Measurements from ENCODE around the gene ZNF750. TPM values are rescaled to one million over a fixed set of nuclear protein-coding genes. Genes with fewer than 3 reads are reported as not detected.

Gene ZNF750
- total and polyA plus RNA-seq, 2 donors, result 2.7 to 3.1 TPM

DNA sequence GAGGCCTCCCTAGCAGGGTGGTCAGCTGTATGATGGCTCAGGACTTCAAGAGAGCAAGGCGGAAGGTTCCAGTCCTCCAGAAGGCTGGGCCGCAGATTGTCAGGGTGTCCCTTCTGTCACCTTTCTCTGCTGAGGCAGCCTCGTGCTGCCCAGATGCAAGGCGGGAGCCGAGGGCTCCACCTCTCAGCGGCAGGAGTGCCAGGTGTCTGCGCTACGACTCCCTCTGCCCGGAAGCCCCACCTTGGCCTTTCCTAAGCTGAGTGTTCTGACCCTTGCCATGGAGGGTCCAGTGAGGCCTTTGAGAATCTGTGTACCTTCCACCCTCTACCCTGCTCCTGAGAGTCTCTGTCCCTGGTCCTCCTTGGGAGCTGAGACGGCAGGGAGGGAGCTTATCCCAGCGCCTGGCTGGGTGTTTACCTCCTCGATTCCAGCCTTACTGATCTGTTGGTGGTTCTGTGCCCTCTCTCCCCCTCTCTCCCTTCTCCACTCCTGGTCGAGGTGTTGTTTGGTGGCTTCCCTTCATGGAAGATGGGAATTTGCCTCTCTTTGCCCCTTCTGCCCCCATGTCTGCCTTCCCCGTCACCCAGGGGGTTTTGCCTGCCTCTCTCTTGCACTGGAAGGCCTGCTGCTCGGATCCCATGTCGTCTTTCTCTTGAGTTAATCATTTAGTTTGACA, 2.2 kb upstream of the ZNF750 start:
- WGBS, result 88% methylated on average over 16 of the region's 16 CpGs
- no peaks in the 10 kb centered on the region for H3K4me1 ChIP-seq (ENCODE audit: insufficient read depth)
- H3K4me3 ChIP-seq (ENCODE audit: low read depth, low read length), result no peak overlapping the region
- no peak overlapping the region for H3K27ac ChIP-seq (ENCODE audit: low read depth)
- H3K36me3 ChIP-seq (ENCODE audit: insufficient read depth), result no peaks in the 10 kb centered on the region
- no peak for DNase-seq (ENCODE audit: extremely low spot score)

GRCh38 chr17:82840431-82840831, 609 bp upstream of the ZNF750 start:
- no peak for DNase-seq (ENCODE audit: extremely low spot score)
- H3K4me1 ChIP-seq (ENCODE audit: insufficient read depth), result no peaks in the 10 kb centered on the region
- WGBS, result 85% methylated on average over 12 of the region's 12 CpGs
- no peak overlapping the region for H3K4me3 ChIP-seq (ENCODE audit: low read depth, low read length)
- H3K27ac ChIP-seq (ENCODE audit: low read depth), result peak overlapping the region; percentile 58
- no peaks in the 10 kb centered on the region for H3K36me3 ChIP-seq (ENCODE audit: insufficient read depth)

GRCh38 chr17:82838386-82839063, 1.3 kb downstream of the ZNF750 start:
- 62% methylated on average over 17 of the region's 17 CpGs for WGBS
- no peaks in the 10 kb centered on the region for H3K4me1 ChIP-seq (ENCODE audit: insufficient read depth)
- H3K36me3 ChIP-seq (ENCODE audit: insufficient read depth), result no peaks in the 10 kb centered on the region
- no peak for DNase-seq (ENCODE audit: extremely low spot score)
- H3K27ac ChIP-seq (ENCODE audit: low read depth), result peak overlapping the region; percentile 0
- H3K4me3 ChIP-seq (ENCODE audit: low read depth, low read length), result peak overlapping the region; percentile 19

DNA sequence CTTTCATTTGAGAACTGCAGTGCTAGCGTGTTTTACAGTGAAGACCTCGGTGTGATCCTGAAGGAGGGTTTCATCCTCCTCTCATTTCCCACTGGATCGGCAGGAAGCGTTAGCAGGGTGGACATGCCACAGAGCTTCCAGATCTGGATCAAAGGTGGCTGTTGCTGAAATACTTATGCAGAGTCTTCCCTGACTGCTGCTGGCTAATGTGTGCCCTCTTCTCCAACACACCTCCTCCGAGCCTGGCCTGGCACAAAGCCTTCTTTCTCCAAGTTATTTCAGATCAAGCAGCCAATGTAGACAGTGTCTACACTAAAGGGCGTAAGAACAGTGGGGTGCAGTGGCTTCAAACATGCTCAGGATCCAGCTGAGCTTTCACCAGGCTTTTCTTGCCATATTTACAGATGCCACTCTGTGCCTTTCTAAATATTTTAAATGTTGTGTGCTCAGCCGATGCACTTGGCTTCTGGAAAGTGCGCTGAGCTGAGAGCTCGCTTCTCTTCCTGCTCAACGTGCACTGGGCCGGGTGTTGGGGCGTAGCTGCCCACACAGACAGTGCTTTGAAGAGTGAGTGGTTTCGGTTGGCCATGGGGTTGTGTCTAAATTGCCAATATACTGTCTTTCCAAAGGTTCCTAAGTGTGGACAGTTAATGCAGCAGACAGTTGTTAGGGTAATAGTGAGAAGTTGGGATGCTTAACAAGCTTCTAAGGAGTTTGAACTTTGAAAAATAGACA, 2.1 kb downstream of the ZNF750 start:
- Histone ChIP-seq H3K4me3 (ENCODE audit: low read depth, low read length) (no peak overlapping the region), H3K4me1 (ENCODE audit: insufficient read depth) (no peaks in the 10 kb centered on the region), H3K27ac (ENCODE audit: low read depth) (peak overlapping the region; percentile 59), H3K36me3 (ENCODE audit: insufficient read depth) (peaks cover 1% of the 10 kb centered on the region)
- WGBS, result 71% methylated on average over 13 of the region's 13 CpGs
- no peak for DNase-seq (ENCODE audit: extremely low spot score)

DNA sequence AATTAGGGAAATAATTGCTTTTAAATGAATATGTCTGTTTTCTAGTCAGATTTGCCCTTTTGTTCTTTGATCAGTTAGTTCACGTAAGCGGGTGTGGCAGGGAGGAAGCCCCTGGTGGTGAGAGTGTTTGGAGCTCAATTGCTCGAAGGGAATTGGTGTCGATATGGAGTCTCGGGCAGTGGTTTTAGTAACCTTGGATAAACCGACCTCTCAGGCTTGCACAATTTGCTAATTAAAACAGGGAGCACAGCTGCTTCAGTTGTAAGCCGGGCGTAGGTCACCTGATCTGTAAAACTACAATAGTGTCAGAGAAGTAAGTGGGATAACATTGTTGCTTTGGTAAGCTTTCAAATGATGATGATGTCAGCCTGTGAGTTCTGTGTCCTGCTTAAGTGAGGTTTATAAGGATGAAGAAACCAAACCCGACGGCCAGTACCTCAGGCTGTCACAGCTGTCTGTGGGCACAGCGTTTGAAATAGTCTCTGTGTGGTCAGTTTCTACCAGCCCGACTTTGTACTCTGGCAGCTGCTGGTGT, 2.9 kb downstream of the ZNF750 start:
- Histone ChIP-seq H3K4me3 (ENCODE audit: low read depth, low read length) (no peak overlapping the region), H3K4me1 (ENCODE audit: insufficient read depth) (no peaks in the 10 kb centered on the region), H3K27ac (ENCODE audit: low read depth) (peak overlapping the region; percentile 43), H3K36me3 (ENCODE audit: insufficient read depth) (peaks cover 2% of the 10 kb centered on the region)
- no peak for DNase-seq (ENCODE audit: extremely low spot score)
- 67% methylated on average over 12 of the region's 12 CpGs for WGBS

GRCh38 chr17:82835766-82836512, 3.9 kb downstream of the ZNF750 start:
- Histone ChIP-seq H3K36me3 (ENCODE audit: insufficient read depth) (peaks cover 2% of the 10 kb centered on the region), H3K4me3 (ENCODE audit: low read depth, low read length) (no peak overlapping the region), H3K27ac (ENCODE audit: low read depth) (peak overlapping the region; percentile 76), H3K4me1 (ENCODE audit: insufficient read depth) (no peaks in the 10 kb centered on the region)
- WGBS, result 87% methylated on average over 28 of the region's 28 CpGs
- DNase-seq (ENCODE audit: extremely low spot score), result no peak

- DNase-seq (ENCODE audit: extremely low spot score), result no peak
- H3K36me3 ChIP-seq (ENCODE audit: insufficient read depth), result peaks cover 2% of the 10 kb centered on the region
- 82% methylated on average over 9 of the region's 9 CpGs for WGBS
- no peaks in the 10 kb centered on the region for H3K4me1 ChIP-seq (ENCODE audit: insufficient read depth)
- no peak overlapping the region for H3K4me3 ChIP-seq (ENCODE audit: low read depth, low read length)
- no peak overlapping the region for H3K27ac ChIP-seq (ENCODE audit: low read depth)
These were observed 4.7 kb downstream of the ZNF750 start for GRCh38 chr17:82835122-82835521.

- Histone ChIP-seq H3K27ac (ENCODE audit: low read depth) (no peak overlapping the region), H3K4me1 (ENCODE audit: insufficient read depth) (no peaks in the 10 kb centered on the region), H3K36me3 (ENCODE audit: insufficient read depth) (peaks cover 2% of the 10 kb centered on the region), H3K4me3 (ENCODE audit: low read depth, low read length) (no peak overlapping the region)
- no peak for DNase-seq (ENCODE audit: extremely low spot score)
- 93% methylated on average over 20 of the region's 20 CpGs for WGBS
These were observed 6.8 kb downstream of the ZNF750 start for GRCh38 chr17:82832881-82833475.

DNA sequence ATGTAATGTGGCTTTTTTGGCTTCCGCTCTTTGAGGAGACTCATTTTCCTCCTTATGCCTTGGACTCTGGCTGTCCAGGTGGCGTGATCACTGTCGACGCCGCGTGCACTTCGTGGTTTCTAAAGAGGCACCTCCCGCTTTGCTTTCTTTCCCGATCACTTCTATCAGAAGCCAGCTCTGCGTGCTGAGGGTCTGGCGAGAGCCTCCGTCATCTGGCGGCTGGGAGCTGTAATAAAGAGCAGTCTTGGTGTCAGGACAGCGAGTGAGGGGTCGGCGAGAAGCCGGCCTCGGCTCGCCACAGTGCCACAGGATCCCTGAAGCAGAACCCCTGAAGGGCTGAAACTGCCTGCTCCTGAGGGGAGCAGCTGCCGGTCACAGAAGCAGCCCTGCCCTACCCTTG, 7.4 kb downstream of the ZNF750 start:
- H3K36me3 ChIP-seq (ENCODE audit: insufficient read depth), result peaks cover 2% of the 10 kb centered on the region
- no peaks in the 10 kb centered on the region for H3K4me1 ChIP-seq (ENCODE audit: insufficient read depth)
- 77% methylated on average over 20 of the region's 20 CpGs for WGBS
- no peak overlapping the region for H3K27ac ChIP-seq (ENCODE audit: low read depth)
- no peak for DNase-seq (ENCODE audit: extremely low spot score)
- no peak overlapping the region for H3K4me3 ChIP-seq (ENCODE audit: low read depth, low read length)

- no peak for DNase-seq (ENCODE audit: extremely low spot score)
- no peak overlapping the region for H3K4me3 ChIP-seq (ENCODE audit: low read depth, low read length)
- H3K36me3 ChIP-seq (ENCODE audit: insufficient read depth), result peaks cover 2% of the 10 kb centered on the region
These were observed 8.0 kb downstream of the ZNF750 start for GRCh38 chr17:82831818-82832200.

GRCh38 chr17:82831041-82831817, 8.6 kb downstream of the ZNF750 start:
- WGBS, result 96% methylated on average over 29 of the region's 29 CpGs
- Histone ChIP-seq H3K36me3 (ENCODE audit: insufficient read depth) (peaks cover 2% of the 10 kb centered on the region), H3K4me1 (ENCODE audit: insufficient read depth) (no peaks in the 10 kb centered on the region), H3K27ac (ENCODE audit: low read depth) (no peak overlapping the region), H3K4me3 (ENCODE audit: low read depth, low read length) (no peak overlapping the region)
- DNase-seq (ENCODE audit: extremely low spot score), result no peak

More at GRCh38 chr17:82831818-82832200, 8.0 kb downstream of the ZNF750 start:
- Histone ChIP-seq H3K4me1 (ENCODE audit: insufficient read depth) (no peaks in the 10 kb centered on the region), H3K27ac (ENCODE audit: low read depth) (no peak overlapping the region)
- 95% methylated on average over 18 of the region's 18 CpGs for WGBS

GRCh38 chr17:82830249-82830661, 9.6 kb downstream of the ZNF750 start:
- no peak for DNase-seq (ENCODE audit: extremely low spot score)
- H3K27ac ChIP-seq (ENCODE audit: low read depth), result no peak overlapping the region
- no peaks in the 10 kb centered on the region for H3K4me1 ChIP-seq (ENCODE audit: insufficient read depth)
- 37% methylated on average over 22 of the region's 22 CpGs for WGBS
- no peak overlapping the region for H3K4me3 ChIP-seq (ENCODE audit: low read depth, low read length)
- H3K36me3 ChIP-seq (ENCODE audit: insufficient read depth), result peaks cover 2% of the 10 kb centered on the region

Data from urinary bladder (tissue), 4 donors.